ENCODE data around the gene MCF2.

DNA sequence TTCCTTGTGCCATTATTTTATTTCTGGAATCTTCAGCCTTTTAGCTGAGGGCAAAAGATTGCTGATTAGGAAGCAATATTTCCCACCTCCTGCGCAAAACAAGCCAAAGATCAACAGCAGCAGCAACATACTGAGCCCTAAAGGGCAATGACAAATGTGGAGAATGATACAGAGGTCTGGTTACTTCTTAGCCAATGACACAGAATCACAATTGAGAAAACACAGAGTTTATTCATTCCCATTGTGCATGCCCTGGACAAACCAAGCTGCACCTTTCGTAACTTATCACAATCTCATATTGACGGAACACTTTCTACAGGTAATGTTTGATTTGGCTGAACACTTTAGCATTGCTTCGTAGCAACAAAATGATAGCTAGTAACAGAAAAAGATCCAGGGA, 164.0 kb downstream of the MCF2 start:
- TF ChIP-seq, protein P1, sequence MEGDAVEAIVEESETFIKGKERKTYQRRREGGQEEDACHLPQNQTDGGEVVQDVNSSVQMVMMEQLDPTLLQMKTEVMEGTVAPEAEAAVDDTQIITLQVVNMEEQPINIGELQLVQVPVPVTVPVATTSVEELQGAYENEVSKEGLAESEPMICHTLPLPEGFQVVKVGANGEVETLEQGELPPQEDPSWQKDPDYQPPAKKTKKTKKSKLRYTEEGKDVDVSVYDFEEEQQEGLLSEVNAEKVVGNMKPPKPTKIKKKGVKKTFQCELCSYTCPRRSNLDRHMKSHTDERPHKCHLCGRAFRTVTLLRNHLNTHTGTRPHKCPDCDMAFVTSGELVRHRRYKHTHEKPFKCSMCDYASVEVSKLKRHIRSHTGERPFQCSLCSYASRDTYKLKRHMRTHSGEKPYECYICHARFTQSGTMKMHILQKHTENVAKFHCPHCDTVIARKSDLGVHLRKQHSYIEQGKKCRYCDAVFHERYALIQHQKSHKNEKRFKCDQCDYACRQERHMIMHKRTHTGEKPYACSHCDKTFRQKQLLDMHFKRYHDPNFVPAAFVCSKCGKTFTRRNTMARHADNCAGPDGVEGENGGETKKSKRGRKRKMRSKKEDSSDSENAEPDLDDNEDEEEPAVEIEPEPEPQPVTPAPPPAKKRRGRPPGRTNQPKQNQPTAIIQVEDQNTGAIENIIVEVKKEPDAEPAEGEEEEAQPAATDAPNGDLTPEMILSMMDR (IDR thresholded peaks at IDR 0.05): no peak
- TF ChIP-seq POLR2A (IDR thresholded peaks at IDR 0.05) (no peak), EP300 (IDR thresholded peaks at IDR 0.05) (no peak)
